C4-2B (cell line): ENCODE data around the gene PERCC1.

ENCODE experiments used
- CTCF ChIP-seq: fragments of 450-650 bp; conservative IDR thresholded peaks from 2 replicates; pipeline ENCODE4 v1.5.1; 2017; ENCODE audit warnings: mild to moderate bottlenecking
- ZFX ChIP-seq: fragments of 450-650 bp; IDR thresholded peaks from 2 replicates; pipeline ENCODE4 v1.6.1; 2017

- TF ChIP-seq CTCF, result no peak
- no peak for TF ChIP-seq ZFX
Observed at GRCh38 chr16:1385232-1385631, 45.6 kb upstream of the PERCC1 start.
